PC-3 (cell line): ENCODE results near the gene BIVM. TPM values are rescaled to one million over a fixed set of nuclear protein-coding genes. Genes with fewer than 3 reads are reported as not detected.

Source experiments
- ATAC-seq: fragments of 200-7000 bp; cut with Tn5 transposase; 2 replicates; pipeline ENCODE4 v1.9.1; 2020; ENCODE audit warnings: mild to moderate bottlenecking, moderate library complexity
- BruUV-seq: library from RNA; stranded (reverse); fragments of 400-500 nt; replicated peaks from 2 replicates; lab custom pipeline; 2021; lab: Mats Ljungman, UMichigan
- CTCF ChIA-PET: fragments of 300-600 bp; sonication (Branson Sonifier 250); formaldehyde crosslinking; loops from one replicate; lab custom pipeline; 2022; ENCODE audit warnings: antibody characterized with exemption; lab: Charles Lee
- POLR2A ChIA-PET: fragments of 300-600 bp; sonication (Branson Sonifier 250); formaldehyde crosslinking; loops from one replicate; lab custom pipeline; 2022; ENCODE audit warnings: antibody characterized with exemption; ENCODE audit not compliant: unreplicated experiment; lab: Charles Lee
- DNase-seq: peaks from one replicate; pipeline ENCODE4 v3.0.0-alpha.2; 2015
- H2AFZ ChIP-seq: fragments of 300-600 bp; sonication (generic); 2 replicates; pipeline ENCODE4 v1.6.0; 2016; ENCODE audit warnings: antibody characterized with exemption, low read length
- H3F3A ChIP-seq: fragments of 300-600 bp; sonication (generic); one replicate; pipeline ENCODE4 v1.6.0; 2017; ENCODE audit warnings: antibody characterized with exemption, low read length, control low read depth, mild to moderate bottlenecking; ENCODE audit not compliant: unreplicated experiment
- H3K27ac ChIP-seq: fragments of 300-600 bp; sonication (generic); 2 replicates; pipeline ENCODE4 v1.5.1; 2016; ENCODE audit warnings: mild to moderate bottlenecking, low read length
- H3K27me3 ChIP-seq: fragments of 300-600 bp; sonication (generic); 2 replicates; pipeline ENCODE4 v1.6.1; 2016; ENCODE audit warnings: low read length, mixed read lengths
- H3K36me3 ChIP-seq: fragments of 300-600 bp; sonication (generic); 2 replicates; pipeline ENCODE4 v1.6.1; 2016; ENCODE audit warnings: low read depth, mixed run types, low read length, mixed read lengths
- H3K4me1 ChIP-seq: fragments of 300-600 bp; sonication (generic); 2 replicates; pipeline ENCODE4 v1.5.1; 2016; ENCODE audit warnings: low read length; ENCODE audit not compliant: insufficient read depth
- H3K4me2 ChIP-seq: fragments of 300-600 bp; sonication (generic); 2 replicates; pipeline ENCODE4 v1.6.0; 2016; ENCODE audit warnings: low read length
- H3K4me3 ChIP-seq: fragments of 300-600 bp; sonication (generic); 2 replicates; pipeline ENCODE4 v1.5.1; 2016; ENCODE audit warnings: mild to moderate bottlenecking, low read length, mixed read lengths
- H3K79me2 ChIP-seq: fragments of 300-600 bp; sonication (generic); 2 replicates; pipeline ENCODE4 v1.6.1; 2017; ENCODE audit warnings: low read length, mixed read lengths
- H3K9ac ChIP-seq: fragments of 300-600 bp; sonication (generic); 2 replicates; pipeline ENCODE4 v1.6.0; 2016; ENCODE audit warnings: mild to moderate bottlenecking, low read length
- H3K9me2 ChIP-seq: fragments of 300-600 bp; sonication (generic); replicated peaks from 2 replicates; pipeline ENCODE4 v1.6.1; 2016; ENCODE audit warnings: mixed run types, low read length, mixed read lengths
- H3K9me3 ChIP-seq: fragments of 300-600 bp; sonication (generic); 2 replicates; pipeline ENCODE4 v1.6.1; 2016; ENCODE audit warnings: low read length, mixed read lengths
- H4K20me1 ChIP-seq: fragments of 300-600 bp; sonication (generic); 2 replicates; pipeline ENCODE4 v1.6.1; 2016; ENCODE audit warnings: low read length, mixed read lengths
- CTCF ChIP-seq: fragments of 300-600 bp; sonication (generic); conservative IDR thresholded peaks from 2 replicates; pipeline ENCODE4 v1.5.1; 2017; ENCODE audit warnings: antibody characterized with exemption, low read depth, mild to moderate bottlenecking, low read length
- EZH2 ChIP-seq: fragments of 300-600 bp; sonication (generic); IDR thresholded peaks from one replicate; pipeline ENCODE4 v1.6.1; 2017; ENCODE audit warnings: antibody characterized with exemption, mild to moderate bottlenecking, low read length; ENCODE audit not compliant: unreplicated experiment
- EZH2phosphoT487 ChIP-seq: fragments of 300-600 bp; sonication (generic); IDR thresholded peaks from 2 replicates; pipeline ENCODE4 v1.6.1; 2018; ENCODE audit warnings: mild to moderate bottlenecking, antibody characterized with exemption, low read length, borderline replicate concordance
- intact Hi-C: fragments of 100-400 bp; cut with micrococcal nuclease; formaldehyde crosslinking; loops from 2 replicates; pipeline ENCODE4 v1.9.0; 2023
- total RNA-seq: library from RNA; depleted of rRNA; stranded (reverse); fragments of >200 nt; gene quantifications from 2 replicates; pipeline ENCODE4 v1.2.3, GENCODE V29; 2014

Gene BIVM
- total RNA-seq, 1 experiment from 2014 or later, result 6.7 TPM

- no peak overlapping the region for H2AFZ ChIP-seq
- peak; percentile 50 for DNase-seq
- CTCF ChIA-PET, result no interaction called here
Observed at GRCh38 chr13:102830646-102831045, 31.7 kb downstream of the BIVM start.

GRCh38 chr13:102836471-102836870 is 37.6 kb downstream of the BIVM start:
- no peak overlapping the region for H3K9ac ChIP-seq
- H2AFZ ChIP-seq, result no peak overlapping the region
- no peaks in the 10 kb centered on the region for H3K9me2 ChIP-seq
- DNase-seq (no peak), ATAC-seq (no peak)
- no peaks in the 10 kb centered on the region for H3K4me1 ChIP-seq
- no peaks in the 10 kb centered on the region for H4K20me1 ChIP-seq
- H3K27ac ChIP-seq, result no peak overlapping the region
- intact Hi-C loops, result no loop called here
- ChIA-PET CTCF (no interaction called here), POLR2A (no interaction called here)
- no peak for TF ChIP-seq EZH2
- TF ChIP-seq CTCF, result no peak
- TF ChIP-seq EZH2phosphoT487, result no peak
- H3K27me3 ChIP-seq, result no peaks in the 10 kb centered on the region
- BruUV-seq, result no TSS peak
- H3K79me2 ChIP-seq, result no peaks in the 10 kb centered on the region
- H3F3A ChIP-seq, result no peaks in the 10 kb centered on the region
- no peak overlapping the region for H3K4me3 ChIP-seq
- H3K9me3 ChIP-seq, result no peaks in the 10 kb centered on the region
- H3K4me2 ChIP-seq, result no peak overlapping the region
- no peaks in the 10 kb centered on the region for H3K36me3 ChIP-seq

More at GRCh38 chr13:102830646-102831045, 31.7 kb downstream of the BIVM start:
- Histone ChIP-seq H3K9ac (no peak overlapping the region), H3K79me2 (no peaks in the 10 kb centered on the region), H3K27ac (no peak overlapping the region), H3K27me3 (no peaks in the 10 kb centered on the region), H3K4me3 (no peak overlapping the region), H3K9me3 (no peaks in the 10 kb centered on the region), H3K36me3 (no peaks in the 10 kb centered on the region), H3K4me1 (peaks cover 21% of the 10 kb centered on the region), H4K20me1 (no peaks in the 10 kb centered on the region), H3K4me2 (no peak overlapping the region), H3F3A (no peaks in the 10 kb centered on the region), H3K9me2 (no peaks in the 10 kb centered on the region)
- no TSS peak for BruUV-seq
- intact Hi-C loops, result no loop called here
- ATAC-seq, result peak; percentile 72
- POLR2A ChIA-PET, result no interaction called here
- no peak for TF ChIP-seq EZH2
- no peak for TF ChIP-seq CTCF
- no peak for TF ChIP-seq EZH2phosphoT487

- H3K27me3 ChIP-seq, result no peaks in the 10 kb centered on the region
- ChIA-PET POLR2A (no interaction called here), CTCF (no interaction called here)
- no peak overlapping the region for H3K27ac ChIP-seq
- no peaks in the 10 kb centered on the region for H3K79me2 ChIP-seq
- H3K4me3 ChIP-seq, result no peak overlapping the region
- intact Hi-C loops, result no loop called here
- H3K9me2 ChIP-seq, result no peaks in the 10 kb centered on the region
- TF ChIP-seq EZH2phosphoT487, result no peak
- no peak for TF ChIP-seq EZH2
- no TSS peak for BruUV-seq
- H3K4me1 ChIP-seq, result no peaks in the 10 kb centered on the region
- no peak overlapping the region for H2AFZ ChIP-seq
- H3K9ac ChIP-seq, result no peak overlapping the region
- no peaks in the 10 kb centered on the region for H3K36me3 ChIP-seq
- no peak overlapping the region for H3K4me2 ChIP-seq
- no peaks in the 10 kb centered on the region for H4K20me1 ChIP-seq
- DNase-seq (no peak), ATAC-seq (0 out of 2 replicates have a peak, but pooled peaks have one; percentile 13)
- H3K9me3 ChIP-seq, result no peaks in the 10 kb centered on the region
- H3F3A ChIP-seq, result no peaks in the 10 kb centered on the region
Observed at GRCh38 chr13:102838273-102838672, 39.4 kb downstream of the BIVM start.
